GM19238 (cell line): ENCODE results near the gene SLC1A2.

Experiments used
- DNase-seq: peaks from one replicate; pipeline ENCODE4 v3.0.0; 2011; ENCODE audit warnings: low spot score; ENCODE audit not compliant: insufficient read length

SLC1A2 gene

DNA sequence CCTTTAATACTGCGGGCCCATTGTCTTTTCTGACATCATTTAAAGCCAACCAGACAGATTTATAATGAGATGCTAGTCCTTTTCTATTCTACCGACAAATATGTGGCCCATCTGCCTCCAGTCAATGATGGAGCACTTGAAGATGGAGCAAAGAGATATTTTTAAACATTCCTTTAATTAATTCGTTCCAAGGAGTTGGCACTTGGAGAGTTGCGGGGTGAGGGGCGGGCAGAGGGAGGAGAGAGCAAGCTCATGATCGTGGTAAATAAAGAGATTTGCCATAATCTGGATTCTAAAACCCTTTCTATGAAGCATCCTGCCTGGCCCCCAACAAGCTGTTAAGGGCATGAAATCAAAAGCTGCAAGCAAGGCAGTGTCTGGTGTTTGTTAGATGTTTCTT, 5.0 kb downstream of the SLC1A2 start:
- DNase-seq = no peak

DNA sequence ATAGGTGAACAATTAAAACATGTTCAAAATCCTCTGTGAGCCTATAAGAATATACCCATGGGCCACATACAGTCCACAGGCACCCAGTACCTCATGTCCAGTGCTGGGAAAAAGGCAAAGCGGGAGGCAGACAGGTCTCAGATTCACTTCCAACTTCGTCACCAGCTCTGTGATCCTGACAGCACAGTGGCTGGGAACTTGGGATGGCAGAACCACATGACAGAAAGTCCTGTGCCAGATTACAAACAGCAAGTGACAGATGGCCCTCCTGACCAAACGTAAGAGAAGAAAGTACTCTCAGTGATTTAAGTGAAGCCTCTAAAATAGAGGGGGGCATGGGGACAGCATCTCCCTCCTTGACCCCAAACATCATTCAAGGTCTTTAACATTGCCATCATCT, 5.8 kb downstream of the SLC1A2 start:
- DNase-seq = no peak

DNA sequence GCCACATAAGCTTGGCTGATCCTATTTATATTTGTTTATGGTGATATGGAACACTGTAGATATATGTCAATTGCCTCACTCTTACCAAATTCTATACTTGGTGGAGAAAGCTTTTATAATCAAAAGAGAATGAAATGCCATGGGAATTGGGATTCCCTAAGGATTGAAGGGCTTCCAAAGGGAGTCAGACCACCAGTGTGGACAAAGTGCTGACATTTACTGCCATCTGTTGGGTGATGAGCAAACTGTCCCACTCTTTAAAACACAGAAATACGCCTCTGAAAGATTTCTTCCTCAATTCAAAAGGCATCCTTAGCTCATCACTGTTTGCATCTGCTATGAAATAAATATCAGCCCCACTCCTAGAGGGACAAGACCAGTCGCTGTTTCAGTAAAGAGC, 7.1 kb downstream of the SLC1A2 start:
- no peak for DNase-seq

DNA sequence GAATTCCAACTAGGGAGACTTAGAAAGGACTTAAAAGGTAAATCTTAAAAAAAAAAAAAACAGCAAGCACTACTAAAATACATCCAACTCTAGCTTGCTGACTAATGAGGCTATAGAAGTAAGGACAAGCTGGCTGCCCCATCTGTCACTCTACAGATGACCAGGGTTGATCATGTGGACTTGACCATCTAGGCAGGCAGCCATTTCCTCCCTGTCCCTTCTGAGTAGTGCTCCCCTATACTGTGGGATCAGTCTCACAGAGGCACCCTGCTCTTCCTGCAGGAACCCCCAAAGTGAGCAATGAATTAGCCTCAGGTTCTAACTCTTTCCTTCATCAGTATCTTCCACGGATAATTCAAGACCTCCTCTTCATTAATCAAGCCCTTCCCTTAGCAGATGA, 12.3 kb downstream of the SLC1A2 start:
- no peak for DNase-seq

DNA sequence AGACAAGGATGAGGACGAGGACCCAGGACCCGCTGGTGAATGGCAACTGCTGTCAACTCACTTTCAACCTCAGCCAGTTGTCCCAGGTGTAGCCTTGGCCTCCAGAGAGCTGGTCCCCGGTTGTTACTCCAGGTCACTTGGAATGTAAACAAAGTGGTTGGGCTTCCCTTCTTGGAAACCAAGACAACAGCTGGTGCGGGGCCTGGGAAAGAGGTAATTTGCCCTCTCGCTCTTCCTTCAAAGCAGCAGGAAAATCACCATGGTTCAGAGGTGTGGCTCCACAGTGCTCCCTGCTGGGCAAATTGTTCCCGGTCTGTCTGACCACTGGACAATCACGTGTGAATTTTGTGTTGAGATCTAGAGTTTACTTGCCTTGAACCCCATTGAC, 15.0 kb downstream of the SLC1A2 start:
- DNase-seq = no peak

DNA sequence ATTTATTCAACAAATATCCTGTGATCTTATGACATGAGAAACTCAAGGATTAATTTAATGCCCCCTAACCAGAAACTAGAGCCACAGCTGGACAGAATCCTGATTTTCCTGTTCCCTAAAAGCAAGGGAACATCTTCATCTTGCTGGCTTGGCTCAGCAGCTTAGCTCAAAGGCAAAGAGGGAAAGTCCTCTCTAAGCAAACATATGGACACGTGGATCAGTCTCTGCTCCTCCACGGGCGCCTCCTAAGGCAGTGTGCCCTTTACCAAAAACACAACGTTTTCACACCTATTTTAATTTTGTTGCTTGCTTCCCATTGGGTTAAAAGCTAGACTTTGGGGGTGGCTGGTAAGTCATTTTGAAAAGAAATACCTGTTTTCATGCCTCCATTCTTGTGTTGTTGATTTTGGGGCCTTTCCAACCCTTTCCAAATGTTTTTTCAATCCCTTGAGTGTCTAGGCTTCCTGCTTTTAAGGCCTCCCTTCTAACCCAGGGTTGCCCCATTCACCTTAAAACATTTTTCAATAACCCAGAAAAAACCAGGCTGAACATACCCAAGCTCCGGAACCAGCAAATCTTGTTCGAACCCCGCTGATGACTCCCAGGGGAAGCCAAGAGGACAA, 15.5 kb downstream of the SLC1A2 start:
- no peak for DNase-seq

DNA sequence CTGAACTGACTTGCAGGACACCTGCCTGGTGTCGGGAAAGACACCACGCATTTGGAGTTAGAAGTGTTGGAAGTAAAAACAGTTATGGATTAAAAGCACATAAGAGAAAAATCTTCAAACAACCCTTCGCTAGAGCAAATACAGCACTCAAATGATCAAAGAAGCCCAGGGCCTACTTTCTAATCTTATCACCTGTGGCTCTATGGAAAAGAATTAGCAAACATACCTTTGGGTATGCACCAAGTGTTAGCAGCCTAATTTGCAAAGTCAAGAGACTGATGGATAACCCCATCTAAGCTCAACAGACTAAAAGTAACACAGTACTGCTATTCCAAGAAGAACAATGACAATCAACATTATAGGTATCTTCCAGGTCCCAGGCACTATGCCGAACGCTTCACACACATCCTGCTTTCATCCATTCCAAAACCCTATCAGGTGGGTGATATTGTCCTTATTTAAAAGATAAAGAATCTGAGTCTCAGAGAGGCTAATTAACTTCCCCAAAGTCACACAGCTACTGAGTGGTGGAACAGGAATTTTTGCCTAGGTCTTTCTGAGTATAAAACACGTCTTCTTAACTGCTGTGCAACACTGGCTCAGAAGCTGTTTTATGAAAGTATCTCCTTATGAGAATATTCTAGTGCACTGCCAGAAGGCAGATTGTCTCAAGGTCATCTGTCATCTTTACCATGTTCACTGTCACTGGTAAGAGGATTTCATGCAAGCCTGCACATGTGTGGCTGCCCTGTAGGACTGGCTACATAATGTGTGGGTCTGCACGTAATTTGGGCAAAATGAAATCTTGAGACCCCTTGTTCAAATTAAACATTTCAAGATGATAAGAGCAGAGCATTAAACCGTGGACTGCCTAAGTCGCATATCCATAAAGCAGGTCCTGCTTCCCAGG, 16.4 kb downstream of the SLC1A2 start:
- no peak for DNase-seq

DNA sequence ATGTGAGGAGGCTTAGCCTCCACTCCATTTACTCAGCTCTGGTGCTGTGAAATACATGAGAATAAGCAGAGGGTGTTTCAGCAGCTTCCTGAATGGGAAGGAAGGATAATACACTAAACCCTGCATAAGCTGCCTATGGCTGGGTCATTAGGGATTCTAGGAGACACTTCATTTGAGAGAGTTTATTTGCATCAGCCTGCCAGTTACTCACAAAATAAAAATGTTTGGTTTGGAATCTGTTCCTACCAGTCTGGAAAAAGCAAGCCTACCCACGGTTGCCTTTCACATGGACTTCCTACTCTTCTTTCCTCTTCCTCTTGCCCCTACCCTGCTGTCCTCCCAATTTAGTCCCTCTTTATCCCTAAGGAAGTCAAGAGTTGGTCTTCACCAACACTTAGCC, 20.5 kb downstream of the SLC1A2 start:
- DNase-seq = no peak

DNA sequence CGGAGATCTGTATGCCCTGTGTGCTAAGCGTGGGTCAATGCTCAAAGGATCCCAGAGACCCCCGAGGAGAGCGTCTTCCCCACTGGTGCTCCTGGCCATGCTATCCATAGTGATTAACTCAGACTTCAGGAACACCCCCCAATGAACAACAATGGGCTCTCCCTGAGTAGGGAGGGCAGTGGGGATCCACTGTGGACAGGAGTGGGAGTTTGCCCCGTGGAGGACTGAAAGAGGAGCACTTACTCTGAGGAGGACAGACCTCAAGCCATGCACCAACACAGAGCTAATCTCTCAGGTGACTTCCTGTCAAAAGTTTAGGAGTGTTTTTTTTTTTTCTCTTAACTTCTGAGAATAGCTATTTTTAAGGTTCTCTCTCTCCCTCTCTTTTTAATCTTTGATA, 24.4 kb downstream of the SLC1A2 start:
- DNase-seq = no peak

DNA sequence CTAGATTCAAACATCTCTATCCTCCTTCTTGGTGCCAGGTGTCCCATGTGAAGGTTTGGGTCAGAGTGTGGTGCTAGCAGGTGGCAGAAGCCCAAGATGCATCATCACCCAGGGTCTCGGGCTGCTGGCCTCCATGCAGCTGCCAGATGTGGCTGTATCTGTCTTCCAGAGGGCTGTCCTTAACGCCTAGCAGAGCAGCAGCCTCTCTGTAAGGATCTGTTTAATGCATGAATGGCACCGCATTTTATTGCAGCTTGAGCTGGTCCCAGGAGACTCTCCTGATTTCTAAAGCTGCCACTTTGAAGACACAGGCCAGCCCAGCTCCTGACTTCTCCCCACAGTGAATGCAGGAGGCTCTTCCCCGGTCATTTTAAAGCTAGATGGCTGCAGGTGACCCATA, 26.3 kb downstream of the SLC1A2 start:
- DNase-seq = no peak

DNA sequence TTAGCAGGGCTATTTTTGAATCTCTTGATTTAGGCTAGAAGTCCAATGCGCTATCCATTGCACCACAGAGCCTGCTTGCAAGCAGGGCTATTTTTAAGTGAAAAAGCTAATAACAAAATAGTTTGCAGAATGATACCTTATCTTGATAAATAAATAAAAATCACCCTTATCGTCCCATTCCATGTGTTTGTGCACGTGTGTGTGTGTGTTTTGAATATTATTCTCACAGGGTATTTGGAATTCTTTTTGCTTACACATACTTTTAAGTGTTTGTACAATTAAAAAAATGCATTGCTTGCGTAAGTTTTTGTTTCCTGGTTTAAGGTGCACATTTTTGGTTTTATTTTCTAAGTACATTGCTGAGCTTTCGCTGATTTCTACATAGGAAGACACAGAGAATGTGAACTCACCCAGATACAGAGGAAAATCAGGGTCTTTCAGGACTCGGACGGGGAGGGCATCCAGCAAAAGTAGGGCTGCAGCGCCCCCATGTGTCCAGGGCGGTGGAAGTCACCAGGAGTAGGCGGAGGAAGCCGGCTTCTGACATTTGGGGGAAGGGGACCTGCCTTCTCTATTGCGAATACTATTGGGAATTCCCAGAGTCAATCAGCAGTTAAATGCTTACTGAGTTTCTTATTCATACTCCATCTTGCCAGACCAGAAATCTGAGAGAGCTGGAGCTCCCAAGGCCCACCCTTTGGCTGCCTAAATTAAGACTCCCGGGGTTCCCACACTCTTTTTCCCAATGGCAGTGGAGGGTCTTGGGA, 27.3 kb downstream of the SLC1A2 start:
- peak; percentile 63 for DNase-seq

DNA sequence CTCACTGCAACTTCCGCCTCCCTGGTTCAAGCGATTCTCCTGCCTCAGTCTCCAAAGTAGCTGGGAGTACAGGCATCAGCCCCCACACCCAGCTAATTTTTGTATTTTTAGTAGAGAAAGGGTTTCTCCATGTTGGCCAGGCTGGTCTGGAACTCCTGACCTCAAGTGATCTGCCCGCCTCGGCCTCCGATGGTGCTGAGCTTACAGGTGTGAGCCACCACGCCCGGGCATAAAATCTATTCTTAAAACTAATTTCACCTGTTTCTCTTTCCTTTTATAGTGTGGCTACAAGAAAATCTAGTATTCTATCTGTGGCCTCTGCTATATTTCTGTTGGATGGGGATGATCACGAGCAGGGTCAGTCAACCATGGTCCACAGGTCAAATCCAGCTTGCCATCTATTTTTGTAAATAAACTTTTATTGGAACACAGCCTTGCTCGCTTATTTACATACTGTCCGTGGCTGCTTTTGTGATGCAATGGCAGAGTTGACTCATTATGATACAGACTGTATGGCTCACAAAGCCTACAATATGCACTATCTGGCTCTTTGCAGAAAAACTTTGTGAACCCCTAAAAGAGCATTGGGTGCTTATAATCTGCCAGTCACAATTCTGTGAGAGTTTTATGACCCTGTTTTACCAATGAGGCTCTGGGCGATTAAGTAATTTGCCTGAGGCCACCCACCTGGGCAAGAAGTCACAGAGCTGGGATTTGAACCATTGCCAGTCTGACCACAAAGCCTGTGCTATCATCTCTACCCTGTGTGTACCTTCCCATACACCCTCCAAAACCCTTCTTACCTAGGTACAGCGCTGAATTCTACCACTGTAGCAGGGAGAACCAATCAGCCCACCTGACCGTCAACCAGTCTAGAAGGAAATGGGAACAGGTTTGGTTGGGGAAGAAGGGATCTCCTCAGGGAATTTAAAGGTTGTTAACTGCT, 28.3 kb downstream of the SLC1A2 start:
- no peak for DNase-seq

DNA sequence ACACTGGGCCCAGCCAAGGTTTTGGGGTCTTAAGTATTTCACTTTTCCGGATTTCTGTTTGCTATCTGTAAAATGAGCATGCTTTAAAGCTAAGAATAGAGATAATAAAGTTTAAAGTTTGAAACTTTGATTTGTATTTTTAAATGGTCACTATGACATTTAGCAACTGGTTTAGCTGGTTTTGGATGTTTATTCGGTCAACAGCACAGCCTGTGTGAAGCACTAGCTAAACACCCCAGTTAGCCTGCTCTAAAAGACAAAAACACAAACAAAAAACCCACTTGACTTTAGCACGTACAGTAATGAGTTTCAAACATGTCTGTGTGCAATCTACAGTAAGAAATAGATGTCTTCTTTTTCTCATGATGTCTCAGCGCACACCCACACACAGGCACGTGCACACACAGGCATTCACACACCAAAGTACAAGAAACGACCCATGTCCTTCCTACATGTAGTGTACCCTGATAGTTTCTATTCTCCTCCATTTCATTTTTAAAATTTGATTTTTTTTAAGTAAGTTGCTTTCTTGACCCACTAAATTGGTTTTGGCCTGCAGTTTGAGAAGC, 29.4 kb downstream of the SLC1A2 start:
- DNase-seq = no peak

DNA sequence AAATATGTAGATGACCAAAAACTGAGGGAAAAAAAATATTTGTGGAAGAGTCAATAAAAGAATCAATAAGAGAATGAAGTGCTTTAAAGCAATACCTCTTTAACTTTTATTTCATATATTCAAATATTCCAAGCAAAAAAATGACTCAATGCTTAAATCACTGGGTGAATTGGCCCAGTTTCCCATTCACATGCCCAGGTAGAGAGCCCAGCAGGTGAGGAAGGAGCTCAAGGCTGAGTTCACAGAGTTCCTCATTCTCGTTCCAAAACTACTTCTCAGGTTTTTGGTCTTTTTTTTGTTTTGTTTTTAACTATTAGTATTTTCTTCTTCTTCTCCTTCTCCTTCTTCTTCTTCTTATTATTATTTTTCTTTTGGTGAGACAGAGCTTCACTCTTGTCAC, 30.2 kb downstream of the SLC1A2 start:
- no peak for DNase-seq

DNA sequence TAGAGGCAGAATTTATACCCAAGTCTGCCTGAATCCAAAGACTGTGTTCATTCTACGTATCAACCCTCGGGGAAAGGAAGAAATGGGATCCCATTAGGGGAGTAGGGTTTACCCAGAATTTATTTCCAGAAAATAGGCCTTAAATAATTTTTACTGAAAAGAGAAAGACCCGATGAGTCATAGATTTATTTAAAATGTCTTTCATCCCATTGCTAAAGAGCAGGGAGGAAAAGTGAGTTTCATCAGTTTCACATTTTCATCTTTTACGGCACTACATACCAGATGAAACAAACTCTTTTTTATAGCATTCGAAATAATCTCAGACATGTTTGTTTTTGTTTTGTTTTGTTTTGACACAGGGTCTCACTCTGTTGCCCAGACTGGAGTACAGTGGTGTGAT, 31.3 kb downstream of the SLC1A2 start:
- no peak for DNase-seq

DNA sequence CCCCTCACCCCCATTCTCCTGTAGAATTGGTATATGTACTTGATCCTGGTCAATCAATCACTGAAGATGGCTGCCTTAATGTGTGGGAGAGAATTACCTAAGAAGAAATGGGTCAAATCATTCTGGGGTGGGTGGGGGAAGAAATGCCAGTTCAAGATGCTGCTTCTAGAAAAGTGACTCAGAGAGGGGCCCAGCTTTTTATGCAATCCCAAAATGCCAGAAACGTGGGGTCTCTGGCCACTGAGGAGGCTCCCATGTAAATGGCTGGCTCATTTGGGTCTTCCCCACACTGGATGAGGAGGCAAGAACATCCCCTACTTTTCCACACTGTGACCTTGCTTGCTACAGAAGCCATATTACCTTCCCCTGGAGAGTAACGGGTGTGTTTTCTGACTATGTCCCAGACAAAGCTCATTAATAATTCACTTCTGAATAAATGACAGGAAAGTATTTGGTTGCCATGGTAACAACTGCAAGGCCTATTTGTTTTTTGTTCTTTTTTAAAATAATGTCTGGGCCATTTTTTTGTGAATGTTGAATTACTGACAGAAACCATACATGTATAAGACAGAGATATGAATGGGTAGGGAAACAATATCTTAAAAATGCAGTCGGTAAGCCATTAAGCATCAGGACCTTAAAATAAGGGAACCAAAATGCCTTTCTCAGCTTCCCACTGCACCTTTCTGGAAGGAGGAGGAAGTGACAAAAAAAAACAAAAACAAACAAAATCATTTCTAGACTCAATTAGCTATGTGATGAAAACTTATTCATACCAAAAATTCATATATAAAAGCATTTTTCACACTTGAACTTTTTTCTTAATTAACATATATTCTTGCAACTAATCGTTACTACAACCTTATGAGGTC, 32.0 kb downstream of the SLC1A2 start:
- DNase-seq = no peak

DNA sequence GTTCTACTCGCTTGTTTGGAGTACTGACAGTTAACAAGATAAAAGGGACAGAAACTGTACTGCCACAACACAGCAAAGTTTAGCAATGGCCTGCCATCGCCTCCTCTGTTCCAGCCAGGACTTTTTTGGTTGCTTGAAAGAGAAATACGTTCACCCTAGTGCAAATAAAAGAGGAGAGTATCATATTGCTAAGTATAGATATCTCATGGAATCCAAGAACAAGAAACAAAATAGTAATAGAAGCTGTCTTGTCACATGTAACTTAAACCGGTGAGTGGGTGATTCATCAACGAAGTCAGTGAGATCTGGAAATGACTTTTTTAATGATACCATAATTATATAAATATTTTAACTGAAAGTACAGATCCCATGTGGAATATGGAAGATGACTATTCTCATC, 35.4 kb downstream of the SLC1A2 start:
- no peak for DNase-seq

DNA sequence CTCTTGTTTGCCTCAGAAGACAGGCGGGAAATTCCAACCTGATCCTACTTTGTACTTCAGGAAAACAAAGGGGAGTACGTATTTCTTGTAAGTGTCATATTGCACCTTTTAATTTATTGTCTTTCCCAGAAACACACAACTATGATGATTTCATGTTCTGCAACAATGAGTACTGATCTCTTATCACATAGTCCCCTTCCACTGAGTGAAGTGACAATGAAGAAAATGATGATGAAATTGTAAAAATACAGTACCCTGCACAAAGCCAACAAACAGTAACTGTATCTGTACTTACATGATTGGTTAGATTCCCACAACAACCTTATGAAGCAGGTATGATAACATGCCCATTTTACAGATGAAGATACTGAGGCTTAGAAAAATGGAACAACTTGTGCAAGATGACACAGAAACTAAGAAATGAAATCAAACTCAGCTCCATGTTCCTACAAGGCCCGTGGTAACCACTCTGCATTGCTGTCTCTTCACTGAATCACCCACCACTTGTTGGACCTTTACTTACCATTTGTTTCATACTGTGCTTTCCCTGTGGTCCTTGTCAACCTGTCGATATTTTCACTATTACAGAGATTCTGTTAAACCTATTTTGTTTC, 37.5 kb downstream of the SLC1A2 start:
- DNase-seq = no peak

DNA sequence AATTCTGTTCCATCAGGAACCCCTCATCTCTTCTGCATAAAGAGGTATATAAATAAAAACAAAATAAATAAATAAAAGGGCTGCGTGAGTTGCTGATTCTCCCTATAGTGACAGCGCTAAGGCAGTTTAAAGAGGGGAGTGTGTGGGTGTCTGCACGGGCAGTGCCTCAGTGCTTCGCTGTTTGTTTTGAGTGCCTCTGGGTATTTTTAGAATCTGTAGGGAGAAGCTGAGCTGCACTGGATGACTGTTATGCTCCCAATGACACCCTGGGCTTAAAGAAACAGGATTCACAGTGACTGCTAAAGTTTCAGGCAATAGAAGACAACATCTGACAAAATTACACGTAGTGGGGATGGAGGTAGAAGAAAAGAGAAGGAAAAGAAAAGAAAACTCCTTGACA, 38.8 kb downstream of the SLC1A2 start:
- no peak for DNase-seq
